HPDE6-E6E7 (cell line): ENCODE measurements around the gene SPTBN2.

Source experiments
- DNase-seq: peaks from one replicate; pipeline ENCODE4 v3.0.0; 2011; ENCODE audit warnings: missing footprints; ENCODE audit errors: extremely low spot score

SPTBN2 gene

DNA sequence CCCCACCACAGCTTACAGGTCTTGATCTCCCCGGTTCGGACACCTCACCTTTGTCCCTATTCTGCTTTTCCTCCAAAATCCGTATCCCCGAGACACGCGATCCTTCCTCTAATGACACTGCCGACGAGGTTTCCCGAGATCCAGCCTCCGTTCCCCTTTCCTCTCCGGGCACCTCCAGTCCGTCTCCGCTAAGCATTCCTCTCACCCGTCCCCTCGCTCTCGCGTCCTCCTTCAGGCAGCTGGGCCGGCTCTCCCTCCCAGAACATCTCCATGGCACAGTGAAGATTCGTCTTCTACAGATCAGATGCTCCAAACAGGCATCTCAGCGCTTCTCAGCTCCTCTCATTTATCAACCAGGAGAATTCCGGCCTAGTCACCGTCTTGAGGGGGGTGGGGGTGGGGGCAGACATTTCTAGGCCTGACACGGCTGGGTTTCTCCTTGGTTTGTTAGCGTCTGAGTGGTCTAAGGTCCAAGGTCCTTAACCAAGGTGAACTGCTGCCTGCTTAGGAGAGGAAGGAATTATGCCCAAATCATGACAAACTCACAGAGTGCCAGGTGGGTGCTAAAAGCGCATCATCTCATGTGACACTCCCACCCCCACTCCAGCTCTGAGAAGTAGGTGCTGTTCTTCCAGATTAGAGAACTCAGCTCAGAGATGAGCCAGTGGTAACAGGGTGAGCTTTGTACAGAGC is at the start of gene SPTBN2:
Gene SPTBN2 (minus strand): TSS at position 524 of the 693 bp plus-strand sequence. CDS start 7,976 bp downstream, outside the sequence.
- DNase-seq = no peak

GRCh38 chr11:66768818-66769217 is 39.8 kb upstream of the SPTBN2 start:
- no peak for DNase-seq

DNA sequence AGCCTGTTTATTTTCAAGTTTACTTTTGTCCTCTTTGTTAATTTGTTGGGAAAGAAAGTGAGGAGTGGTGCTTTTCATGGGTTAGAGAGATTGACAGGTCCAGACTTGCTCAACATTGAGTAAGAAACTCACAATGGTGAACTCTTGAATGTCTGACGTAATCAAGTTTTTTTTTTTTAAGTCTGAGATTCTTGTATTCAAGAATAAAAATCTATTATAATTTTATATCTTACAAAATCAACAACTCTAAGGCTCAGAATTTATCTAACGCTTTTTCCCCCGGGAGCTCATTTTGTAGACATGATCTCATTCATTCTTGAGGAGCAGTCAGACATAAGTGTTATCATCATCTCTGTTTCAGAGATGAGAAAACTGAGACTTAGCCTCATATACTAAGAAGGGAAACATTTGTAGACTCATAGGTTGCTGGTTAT is 39.1 kb upstream of the SPTBN2 start:
- DNase-seq = peak; percentile 73

- no peak for DNase-seq
These were observed 38.6 kb upstream of the SPTBN2 start for GRCh38 chr11:66767666-66768065.

- no peak for DNase-seq
These were observed 37.7 kb upstream of the SPTBN2 start for GRCh38 chr11:66766681-66767080.

GRCh38 chr11:66762088-66762487 is 33.1 kb upstream of the SPTBN2 start:
- DNase-seq = no peak

DNA sequence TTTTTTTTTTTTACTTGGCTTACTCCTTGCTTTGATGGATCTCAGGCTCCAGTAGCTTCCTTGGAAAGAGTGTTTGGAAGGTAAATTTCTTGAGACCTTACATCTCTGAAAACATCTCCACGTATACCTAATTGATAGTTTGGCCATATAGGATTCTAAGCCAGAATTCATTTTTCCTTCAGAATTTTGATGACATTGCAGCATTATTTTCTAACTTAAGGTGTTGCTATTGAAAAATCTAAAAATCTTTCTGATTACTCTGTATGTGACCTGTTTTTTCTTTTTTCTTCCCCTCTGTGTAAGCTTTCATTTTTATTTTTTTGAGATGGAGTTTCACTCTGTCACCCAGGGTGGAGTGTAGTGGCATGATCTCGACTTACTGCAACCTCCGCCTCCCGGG is 23.1 kb upstream of the SPTBN2 start:
- DNase-seq = no peak

DNA sequence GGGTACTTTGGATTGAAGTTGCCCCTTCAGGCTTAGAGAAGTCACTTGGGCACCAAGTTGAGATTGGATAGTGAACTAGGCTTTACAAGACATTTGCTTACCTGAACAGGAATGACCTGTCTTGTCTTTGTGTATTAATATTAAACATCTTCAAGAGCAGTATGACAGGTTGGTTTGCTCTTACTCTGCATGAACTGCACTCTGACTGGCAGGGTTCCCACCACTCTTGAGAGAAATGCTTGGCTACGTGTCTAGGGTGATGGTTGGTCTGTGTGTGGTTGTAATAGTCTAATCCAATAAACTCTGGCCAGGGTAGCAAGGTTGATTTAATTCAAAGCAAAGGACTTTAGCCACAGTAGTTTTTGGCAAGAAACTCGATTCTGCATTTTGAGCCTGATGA is 20.1 kb upstream of the SPTBN2 start:
- DNase-seq = no peak

DNA sequence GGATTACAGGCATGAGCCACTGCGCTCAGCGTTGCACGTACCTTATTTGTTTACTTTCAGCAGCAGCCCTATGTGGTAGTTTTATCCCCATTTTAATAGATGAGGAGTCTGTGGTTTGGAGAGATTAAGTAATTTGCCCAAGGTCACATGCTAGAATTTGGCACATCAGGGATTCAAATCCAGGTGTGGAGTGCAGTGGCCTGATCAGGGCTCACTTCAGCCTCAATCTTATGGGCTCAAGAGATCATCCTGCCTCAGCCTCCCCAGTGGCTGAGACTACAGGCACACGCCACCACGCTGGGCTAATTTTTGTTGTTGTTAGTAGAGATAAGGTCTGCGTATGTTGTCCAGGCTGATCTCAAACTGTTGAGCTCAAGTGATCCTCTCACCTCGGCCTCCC is 18.5 kb upstream of the SPTBN2 start:
- no peak for DNase-seq

GRCh38 chr11:66745356-66746235 is 16.6 kb upstream of the SPTBN2 start:
- DNase-seq = no peak

DNA sequence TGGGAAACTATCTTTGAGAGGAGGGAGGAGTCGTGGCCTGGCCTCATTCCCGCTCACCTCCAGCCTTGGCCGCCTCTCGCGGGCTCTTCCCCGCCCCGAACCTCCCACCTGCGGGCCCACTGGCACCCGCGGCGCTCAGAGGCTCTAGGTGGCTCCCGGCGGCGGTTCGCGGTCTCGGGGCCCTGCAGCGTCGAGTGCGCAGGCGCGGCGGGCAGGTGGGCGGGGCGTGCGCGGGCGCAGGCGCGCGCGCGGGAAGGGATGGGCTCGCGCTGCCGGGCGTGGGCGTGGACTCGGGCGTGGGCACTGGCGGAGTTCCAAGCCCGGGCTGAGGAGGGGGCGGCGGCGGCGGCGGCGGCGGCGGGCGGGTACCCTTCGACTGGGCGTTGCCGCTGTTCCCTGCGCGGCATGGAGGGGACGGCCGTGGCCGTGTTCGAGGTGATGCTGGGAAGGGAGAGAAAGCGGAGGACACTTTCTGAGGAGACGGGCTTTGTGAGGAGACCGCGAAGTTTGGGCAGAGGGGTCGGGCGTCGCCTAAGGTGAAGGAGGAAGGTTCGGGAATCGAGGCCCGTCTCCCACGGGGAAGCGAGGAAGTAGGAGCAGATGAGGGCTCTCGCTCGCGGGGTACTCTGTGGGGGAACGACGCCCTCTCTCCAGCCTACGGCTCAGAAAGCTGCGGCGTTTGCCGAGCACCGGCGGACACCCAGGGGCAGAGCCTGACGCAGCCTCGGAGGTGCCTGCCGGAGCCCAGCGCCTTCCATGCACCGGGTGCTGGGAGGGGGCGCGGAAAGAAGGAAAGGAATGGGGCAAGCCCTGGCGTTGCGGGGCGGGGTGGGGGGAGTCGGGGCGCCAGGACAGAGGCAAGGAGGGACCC is 15.7 kb upstream of the SPTBN2 start:
- peak; percentile 90 for DNase-seq

- peak; percentile 84 for DNase-seq
These were observed 14.4 kb upstream of the SPTBN2 start for GRCh38 chr11:66743271-66743968.

DNA sequence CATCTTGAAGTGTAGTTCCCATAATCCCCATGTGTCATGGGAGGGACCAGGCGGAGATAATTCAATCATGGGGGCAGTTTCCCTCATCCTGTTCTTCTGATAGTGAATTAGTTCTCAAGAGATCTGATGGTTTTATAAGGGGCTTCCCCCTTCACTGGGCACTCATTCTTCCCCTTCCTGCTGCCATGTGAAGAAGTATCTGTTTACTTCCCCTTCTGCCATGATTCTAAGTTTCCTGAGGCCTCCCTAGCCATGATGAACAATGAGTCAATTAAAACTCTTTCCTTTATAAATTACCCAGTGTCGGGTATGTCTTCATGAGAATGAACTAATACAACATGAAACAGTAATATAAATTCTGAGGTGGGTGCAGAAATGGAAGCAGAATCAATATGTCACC is 12.1 kb upstream of the SPTBN2 start:
- DNase-seq = no peak

- DNase-seq = no peak
These were observed 11.0 kb upstream of the SPTBN2 start for GRCh38 chr11:66739983-66740382.

DNA sequence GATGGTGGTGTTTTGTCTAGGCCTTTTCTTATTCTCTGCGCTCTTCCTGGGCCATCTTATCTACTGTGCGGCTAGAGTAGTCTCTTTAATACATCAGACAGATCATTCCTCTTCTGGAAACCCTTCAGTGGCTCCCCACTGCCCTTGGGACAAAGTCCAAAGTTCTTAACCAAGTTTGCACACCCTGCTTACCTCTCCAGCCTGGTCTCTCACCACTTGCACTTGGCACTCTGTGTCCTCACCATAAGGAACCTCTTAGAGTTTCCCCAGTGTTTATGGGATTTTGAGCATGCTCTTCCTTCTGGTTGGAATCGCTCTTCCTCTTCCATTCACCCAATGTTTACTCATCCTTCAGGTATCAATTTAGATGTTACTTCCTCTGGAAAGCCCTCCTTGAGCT is 5.2 kb upstream of the SPTBN2 start:
- no peak for DNase-seq

- DNase-seq = no peak
These were observed 431 bp upstream of the SPTBN2 start for GRCh38 chr11:66729447-66729846.

GRCh38 chr11:66728038-66728692 is 851 bp downstream of the SPTBN2 start:
- DNase-seq = no peak

DNA sequence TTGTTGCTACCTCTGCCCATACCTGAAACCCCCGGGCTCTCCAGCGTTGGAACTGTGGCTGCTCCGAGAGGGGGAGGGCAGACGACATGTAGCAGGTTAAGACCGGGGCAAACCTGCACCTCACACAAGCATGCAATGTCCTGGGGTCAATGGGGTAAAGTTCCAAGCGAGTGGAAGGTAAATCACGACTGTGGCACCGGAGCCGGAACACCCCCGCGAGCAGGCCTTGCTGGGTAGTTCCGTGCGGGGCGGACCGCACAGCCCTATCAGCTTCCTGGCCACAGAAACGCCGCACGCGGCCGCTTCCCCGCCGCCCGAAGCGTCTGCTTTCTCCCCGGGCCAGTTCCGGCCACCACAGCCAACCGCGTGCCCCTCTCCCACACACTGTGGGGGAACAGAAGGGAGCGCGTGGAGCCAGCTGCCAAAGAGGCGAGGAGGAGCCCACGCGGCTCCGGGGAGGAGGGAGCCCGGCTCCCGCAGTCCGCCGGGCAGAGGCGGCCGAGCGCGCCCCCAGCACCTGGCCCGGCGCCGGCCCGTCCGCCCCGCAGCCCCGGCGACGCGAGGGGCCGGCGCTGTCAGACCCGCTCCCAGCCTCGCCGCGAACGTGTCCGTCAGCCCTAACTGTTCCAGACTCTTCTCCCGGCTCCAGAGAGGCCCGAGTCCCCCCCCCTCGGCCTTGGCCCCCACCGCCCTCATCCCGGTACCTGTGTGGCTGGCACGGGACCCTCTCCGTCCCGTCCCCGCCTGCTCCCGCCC is 1.6 kb downstream of the SPTBN2 start:
- no peak for DNase-seq

DNA sequence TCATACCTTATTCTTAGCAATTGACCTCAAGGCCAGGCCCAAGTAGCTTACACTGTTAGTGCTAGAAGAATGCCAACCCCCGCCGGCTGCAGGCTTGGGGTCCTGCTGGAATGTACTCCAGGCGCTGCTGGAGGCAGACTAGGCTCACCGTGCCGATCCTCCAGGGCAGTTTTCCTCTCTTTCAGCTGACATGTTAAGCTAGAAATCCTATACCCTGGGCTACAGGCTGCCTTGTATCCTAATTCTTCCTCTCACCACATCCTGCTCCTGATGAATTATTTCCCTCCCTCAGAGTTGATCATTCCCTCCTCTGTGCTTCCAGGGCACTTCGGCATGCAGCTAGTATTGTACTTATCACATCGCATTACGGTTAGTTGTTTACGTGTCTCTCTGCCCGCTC is 3.4 kb downstream of the SPTBN2 start:
- DNase-seq = no peak

DNA sequence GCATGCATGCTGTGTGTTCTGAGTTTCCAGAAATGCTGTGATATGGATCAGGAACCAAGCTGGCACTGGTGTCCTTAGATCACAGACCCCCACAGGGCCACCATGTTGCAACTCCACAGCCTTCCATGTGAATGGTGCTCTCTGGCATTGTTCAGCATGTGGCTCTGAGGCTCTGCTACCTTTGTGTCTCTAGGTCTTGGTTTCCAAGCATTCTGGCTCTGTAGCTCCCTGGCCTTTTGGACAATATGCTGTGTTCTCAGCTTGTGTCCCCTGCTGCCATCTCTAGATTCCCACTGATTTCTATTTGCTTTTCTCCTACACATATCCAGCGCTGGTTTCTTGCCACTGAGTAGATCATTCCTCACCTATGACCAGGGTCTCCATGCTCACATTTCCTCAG is 3.9 kb downstream of the SPTBN2 start:
- DNase-seq = no peak
